Activated CD8-positive, alpha-beta T cell treated with anti-CD3 and anti-CD28 coated beads for 36 hours (primary cell): ENCODE measurements around the gene NOL4L. TPM values are rescaled to one million over a fixed set of nuclear protein-coding genes. Genes with fewer than 3 reads are reported as not detected.

ENCODE experiments used
- total RNA-seq, 2 experiments: library from RNA; stranded (reverse); gene quantifications; one replicate each; pipeline ENCODE4 v1.2.3, GENCODE V29; 2021

NOL4L gene
- total RNA-seq, 2 experiments from 2014 or later, result 23.3 to 23.9 TPM

Other genes with a start within 250 kb of the NOL4L start
- gene ASXL1, start 227.0 kb downstream of the NOL4L start, total RNA-seq, result 100 to 1,000 TPM; 129 to 137 TPM
- under 1 TPM; 0.16 to 0.47 TPM for gene C20orf203, start 88.6 kb upstream of the NOL4L start, total RNA-seq
- 10 to 100 TPM; 30.7 to 34.0 TPM for gene COMMD7, start 158.1 kb upstream of the NOL4L start, total RNA-seq
- gene DNMT3B, start 177.1 kb upstream of the NOL4L start, total RNA-seq, result 1 to 10 TPM; 2.9 TPM
- gene MAPRE1, start 234.6 kb upstream of the NOL4L start, total RNA-seq, result 100 to 1,000 TPM; 112 to 119 TPM